Endometrial microvascular endothelial cells (primary cell): ENCODE measurements around the gene SH3GLB2. TPM values are rescaled to one million over a fixed set of nuclear protein-coding genes. Genes with fewer than 3 reads are reported as not detected.

Experiments used
- total RNA-seq: library from RNA; depleted of rRNA; stranded (reverse); fragments of >200 nt; gene quantifications from one replicate; pipeline ENCODE4 v1.2.3, GENCODE V29; 2015; ENCODE audit errors: inconsistent ontology term

SH3GLB2 gene
- total RNA-seq, 1 donor from 2014 or later: 59.8 TPM

Other genes starting within 250 kb of the SH3GLB2 start
- 19.1 TPM for gene TBC1D13, start 241.1 kb downstream of the SH3GLB2 start, total RNA-seq
- gene ENDOG, start 209.8 kb downstream of the SH3GLB2 start, total RNA-seq: 20.6 TPM
- gene SPOUT1, start 198.5 kb downstream of the SH3GLB2 start, total RNA-seq: 27.0 TPM
- 12.3 TPM for gene KYAT1, start 146.4 kb downstream of the SH3GLB2 start, total RNA-seq
- gene LRRC8A, start 146.2 kb downstream of the SH3GLB2 start, total RNA-seq: 91.1 TPM
- gene PHYHD1, start 107.3 kb downstream of the SH3GLB2 start, total RNA-seq: 0.09 TPM
- gene DOLK, start 80.7 kb downstream of the SH3GLB2 start, total RNA-seq: 37.3 TPM
- gene NUP188, start 80.6 kb downstream of the SH3GLB2 start, total RNA-seq: 49.2 TPM
- gene MIGA2, start 8.3 kb upstream of the SH3GLB2 start, total RNA-seq: 28.1 TPM
- gene DOLPP1, start 52.8 kb upstream of the SH3GLB2 start, total RNA-seq: 23.8 TPM
- 49.0 TPM for gene CRAT, start 82.5 kb upstream of the SH3GLB2 start, total RNA-seq
- gene PTPA, start 83.1 kb upstream of the SH3GLB2 start, total RNA-seq: 163 TPM
- 18.1 TPM for gene IER5L, start 149.9 kb upstream of the SH3GLB2 start, total RNA-seq